HEK293T (cell line): Measurements from ENCODE around the gene CHCHD10.

Experiments used
- BHLHE40 ChIP-seq: fragments of 450-650 bp; IDR thresholded peaks from 2 replicates; pipeline ENCODE4 v1.6.1; 2016; ENCODE audit warnings: mild to moderate bottlenecking, moderate library complexity, borderline replicate concordance
- ELF4 ChIP-seq: fragments of 450-650 bp; IDR thresholded peaks from 2 replicates; pipeline ENCODE4 v1.6.1; 2017; ENCODE audit warnings: antibody characterized with exemption
- FOXA1 ChIP-seq: fragments of 450-650 bp; IDR thresholded peaks from 2 replicates; pipeline ENCODE4 v1.6.1; 2016; ENCODE audit warnings: mild to moderate bottlenecking
- FOXM1 ChIP-seq: fragments of 450-650 bp; IDR thresholded peaks from 2 replicates; pipeline ENCODE4 v1.6.1; 2017; ENCODE audit warnings: mild to moderate bottlenecking, borderline replicate concordance
- HDGF ChIP-seq: fragments of 450-650 bp; IDR thresholded peaks from 2 replicates; pipeline ENCODE4 v1.6.1; 2017; ENCODE audit warnings: antibody characterized with exemption, borderline replicate concordance
- NFRKB ChIP-seq: fragments of 450-650 bp; IDR thresholded peaks from 2 replicates; pipeline ENCODE4 v1.6.1; 2016; ENCODE audit warnings: mild to moderate bottlenecking, moderate library complexity
- SP1 ChIP-seq: fragments of 450-650 bp; IDR thresholded peaks from 2 replicates; pipeline ENCODE4 v1.6.1; 2017
- TARDBP ChIP-seq: fragments of 450-650 bp; IDR thresholded peaks from 2 replicates; pipeline ENCODE4 v1.6.1; 2016
- ZNF384 ChIP-seq: fragments of 450-650 bp; IDR thresholded peaks from 2 replicates; pipeline ENCODE4 v1.6.1; 2016

GRCh38 chr22:23737696-23738095 lies 30.1 kb downstream of the CHCHD10 start:
- TF ChIP-seq FOXA1, result no peak
- no peak for TF ChIP-seq TARDBP
- no peak for TF ChIP-seq SP1
- no peak for TF ChIP-seq ELF4
- TF ChIP-seq NFRKB, result no peak
- TF ChIP-seq HDGF, result no peak
- TF ChIP-seq FOXM1, result no peak
- TF ChIP-seq BHLHE40, result no peak
- no peak for TF ChIP-seq ZNF384
